Activated CD4-positive, alpha-beta T cell treated with anti-CD3 and anti-CD28 coated beads, Interleukin-2, amount 50 U/mL, for 16 hours (primary cell): ENCODE measurements around the gene LYST.

ENCODE experiments used
- DNase-seq: peaks from one replicate; pipeline ENCODE4 v3.0.0-alpha.2; 2020

Gene LYST

DNA sequence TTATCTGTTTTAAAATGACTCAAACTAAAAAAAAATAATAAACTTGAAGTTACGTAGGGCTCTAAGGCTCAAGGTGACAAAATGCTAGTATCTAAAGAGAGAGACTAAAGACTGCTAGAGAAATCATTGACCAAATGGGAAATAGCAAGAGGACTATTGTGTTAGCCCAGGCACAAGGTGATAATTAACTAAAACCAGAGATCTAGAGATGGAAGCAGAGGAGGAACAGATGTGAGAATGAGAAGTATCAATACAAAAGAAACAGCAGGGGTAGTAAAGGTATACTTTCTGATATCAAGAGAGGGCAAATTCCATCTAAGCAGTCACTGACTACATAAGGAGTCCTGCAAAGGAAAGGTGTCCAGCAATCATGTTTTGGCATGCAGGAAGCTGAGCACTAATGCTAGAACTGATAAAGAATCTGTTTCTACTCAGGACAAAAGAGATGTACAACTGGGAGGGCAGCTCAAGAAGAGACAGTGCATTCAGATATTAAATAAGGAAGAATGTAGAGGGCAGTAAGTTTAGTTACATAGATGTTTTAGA lies 116.9 kb downstream of the LYST start:
- DNase-seq = no peak

DNA sequence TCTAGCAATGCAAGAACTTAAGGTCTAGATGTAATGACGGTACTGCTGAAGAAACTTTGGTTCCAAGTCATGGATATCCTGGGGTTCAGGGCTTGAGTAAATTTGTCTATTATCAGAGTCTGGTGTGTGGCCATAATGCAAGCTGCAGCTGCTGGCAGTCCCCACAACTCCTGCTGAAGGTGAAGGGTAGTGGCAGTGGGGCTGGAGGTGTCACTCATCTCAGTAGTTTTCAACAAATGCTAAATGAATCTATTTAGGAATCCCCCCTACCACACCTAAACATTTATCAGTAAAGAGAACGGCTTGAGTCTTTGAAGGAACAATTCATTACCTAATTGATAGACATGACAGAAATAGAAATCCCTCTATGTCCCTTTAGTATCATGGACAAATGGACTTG lies 118.0 kb downstream of the LYST start:
- no peak for DNase-seq

DNA sequence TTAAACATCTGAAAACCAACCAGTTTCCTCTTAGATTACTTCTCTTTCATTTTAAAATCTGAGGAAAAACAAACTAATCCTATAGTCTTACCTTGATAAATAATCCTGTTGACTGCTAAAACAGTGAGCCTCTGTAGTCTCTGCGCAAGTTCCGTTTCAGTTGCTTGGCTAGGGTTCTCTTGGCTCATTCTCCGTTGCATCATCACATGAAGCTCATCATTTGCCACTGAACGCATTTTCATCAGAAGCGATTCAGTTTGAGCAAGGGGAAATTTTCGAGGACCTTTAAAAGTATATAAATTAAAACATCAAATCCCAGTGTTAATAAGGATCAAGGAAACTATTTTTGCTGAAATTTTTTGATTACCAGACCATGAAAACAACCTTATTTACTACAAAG lies 120.5 kb downstream of the LYST start:
- DNase-seq = no peak

DNA sequence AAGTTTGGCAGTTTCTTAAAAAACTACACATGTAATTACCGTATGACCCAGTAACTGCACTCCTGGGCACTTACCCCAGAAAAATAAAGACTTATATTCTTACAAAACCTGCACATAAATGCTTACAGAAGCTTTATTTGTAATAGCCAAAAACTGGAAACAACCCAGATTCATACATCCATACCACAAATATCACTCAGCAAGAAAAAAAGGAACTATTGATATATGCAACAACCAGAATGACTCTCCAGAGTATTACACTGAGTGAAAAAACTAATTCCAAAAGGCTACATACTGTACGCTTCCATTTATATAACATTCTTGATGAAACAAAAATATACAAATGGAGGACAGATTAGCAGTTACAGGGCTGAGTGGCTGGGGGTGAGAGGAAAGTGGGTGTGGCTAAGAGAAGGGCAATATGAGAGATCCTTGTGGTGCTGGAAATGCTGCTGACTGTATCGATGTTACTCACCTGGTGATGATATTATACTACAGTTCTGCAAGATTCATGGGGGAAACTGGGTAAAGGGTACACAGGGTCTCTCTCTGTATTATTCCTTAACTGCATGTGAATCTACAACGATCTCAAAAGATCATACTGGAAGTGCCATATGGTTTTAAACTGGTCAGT lies 121.1 kb downstream of the LYST start:
- DNase-seq = no peak

DNA sequence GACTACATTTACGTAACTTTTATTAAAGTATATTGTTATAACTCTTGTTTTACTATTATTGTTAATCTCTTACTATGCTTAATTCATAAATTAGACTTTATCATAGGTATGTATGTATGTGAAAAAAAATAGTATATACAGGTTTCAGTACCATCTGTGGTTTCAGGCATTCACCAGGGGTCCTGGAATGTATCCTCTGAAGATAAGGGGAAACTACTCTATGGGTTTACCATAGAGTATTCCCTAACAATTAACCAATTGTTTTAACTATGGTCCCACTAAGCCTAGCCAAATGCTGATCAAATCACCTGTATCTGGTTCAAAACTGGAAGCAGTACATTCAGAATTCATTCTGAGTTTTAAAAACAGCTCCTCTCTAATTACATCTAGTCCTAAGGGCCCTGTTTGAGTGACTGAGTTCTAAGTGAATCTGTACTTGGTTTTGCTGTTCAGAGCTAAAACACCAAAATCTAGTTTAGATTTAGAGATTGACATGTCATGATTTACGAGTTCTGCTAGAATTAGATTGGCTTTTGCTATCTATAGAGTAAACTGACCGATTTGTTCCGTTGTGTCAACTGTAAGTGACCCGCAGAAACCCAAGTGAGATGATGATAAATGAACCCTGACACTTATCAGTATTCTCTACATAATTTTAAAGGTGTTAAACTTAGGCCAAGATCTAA lies 123.6 kb downstream of the LYST start:
- no peak for DNase-seq

DNA sequence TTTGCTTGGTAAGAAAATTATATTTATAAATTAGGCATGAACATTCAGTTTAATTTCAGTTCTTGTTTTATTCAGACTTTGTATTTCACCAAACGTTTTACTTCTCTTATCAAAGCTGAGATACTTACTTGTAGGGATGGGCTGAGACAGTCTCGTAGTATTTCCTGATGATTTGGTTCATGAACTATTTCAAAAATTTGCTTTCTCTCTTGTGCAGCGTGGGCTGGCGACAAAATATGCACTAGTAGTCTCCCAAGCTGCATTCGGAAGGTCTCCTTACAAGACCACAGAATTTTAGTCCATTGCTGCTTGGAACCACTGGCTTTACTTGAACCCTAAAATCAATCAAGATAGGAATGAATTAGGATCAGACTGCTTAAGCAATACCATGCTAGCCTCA lies 125.4 kb downstream of the LYST start:
- no peak for DNase-seq

DNA sequence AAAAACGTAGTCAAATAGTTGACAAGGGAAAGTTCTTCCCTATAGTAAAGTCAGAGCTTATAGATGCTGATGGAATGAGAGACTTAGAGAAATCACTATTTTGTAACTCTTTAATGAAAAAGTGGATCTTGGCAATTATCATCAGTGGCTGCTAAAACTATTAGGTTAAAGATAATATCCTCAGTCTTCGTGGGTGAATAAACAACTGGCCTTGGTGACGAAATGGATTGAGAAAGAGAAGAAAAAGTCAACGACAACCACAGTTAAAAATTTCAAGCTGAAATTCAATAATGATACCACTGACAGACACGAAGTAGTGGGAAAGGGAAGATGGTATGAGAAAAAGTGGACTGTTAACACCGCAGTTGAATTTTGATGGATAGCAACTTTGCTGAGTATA lies 127.1 kb downstream of the LYST start:
- DNase-seq = no peak

DNA sequence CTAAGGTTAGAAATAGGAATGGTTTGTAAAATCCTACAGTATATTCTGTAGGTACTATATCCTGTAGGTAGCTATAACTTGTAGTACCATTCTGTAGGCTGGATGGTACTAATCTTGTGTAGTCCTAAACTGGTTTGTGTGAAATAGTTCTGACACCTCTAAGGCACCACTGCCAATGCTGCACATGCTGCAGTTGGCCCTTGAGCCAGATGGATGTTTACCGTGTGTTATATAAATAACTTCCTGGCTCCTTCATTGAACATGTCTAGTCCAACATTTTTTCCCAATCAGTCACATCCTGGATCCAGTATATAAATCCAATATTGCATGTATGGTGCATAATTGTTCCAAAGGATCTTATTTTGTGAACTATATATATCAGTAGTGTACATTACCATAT lies 127.6 kb downstream of the LYST start:
- DNase-seq = no peak

DNA sequence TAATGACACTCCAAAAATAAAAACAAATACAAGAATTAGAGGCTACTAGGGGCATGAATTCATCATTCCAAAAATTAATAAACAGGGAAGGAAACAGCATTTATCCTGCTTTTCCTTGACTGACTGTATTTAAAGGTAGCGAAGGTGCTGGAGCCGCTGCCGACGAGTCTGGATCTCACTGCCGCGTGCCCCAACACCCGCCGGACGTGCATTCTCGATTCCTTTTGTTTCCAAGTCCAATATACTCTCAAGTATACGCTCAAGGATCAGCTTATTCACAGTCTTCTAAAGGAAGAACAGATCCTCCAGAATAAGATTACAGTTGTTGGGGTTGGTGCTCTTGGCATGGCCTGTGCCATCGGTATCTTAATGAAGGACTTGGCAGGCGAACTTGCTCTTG lies 129.0 kb downstream of the LYST start:
- DNase-seq = no peak

DNA sequence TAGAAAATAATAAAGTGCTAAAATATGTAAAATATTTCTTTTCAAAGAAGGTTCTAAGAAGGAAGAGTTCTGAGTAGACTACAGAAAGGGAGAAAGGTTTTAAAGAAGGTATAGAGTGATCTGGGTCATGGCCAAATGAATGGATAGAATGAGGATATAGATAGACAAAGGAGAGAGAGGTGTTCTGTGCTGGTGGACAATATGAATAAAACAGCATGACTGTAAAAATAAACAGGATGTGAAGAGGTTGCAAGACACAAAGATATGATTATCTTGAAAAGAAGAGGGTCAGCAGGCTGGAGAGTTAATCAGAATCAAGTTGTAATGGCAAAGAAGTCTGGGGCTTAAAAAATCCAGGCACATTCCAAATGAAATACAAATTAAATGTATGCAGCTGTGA lies 130.4 kb downstream of the LYST start:
- no peak for DNase-seq

DNA sequence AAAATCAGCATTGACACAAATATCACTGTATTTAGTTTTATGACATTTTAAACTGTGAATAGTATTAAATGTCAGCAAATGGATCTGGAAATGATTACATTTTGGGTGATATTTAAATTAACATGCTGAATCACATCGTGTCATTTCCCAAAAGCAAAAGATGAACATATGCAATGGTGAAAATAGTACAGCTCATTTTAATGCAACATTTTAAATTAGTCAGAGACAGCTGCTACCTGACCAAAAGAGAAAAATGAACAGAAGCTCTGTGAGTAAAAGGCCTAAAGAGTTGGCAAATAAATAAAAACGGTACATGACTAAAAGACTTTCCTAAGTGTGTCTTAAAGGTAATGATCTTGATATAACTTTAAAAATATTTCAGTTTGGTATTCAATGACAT lies 131.1 kb downstream of the LYST start:
- no peak for DNase-seq

DNA sequence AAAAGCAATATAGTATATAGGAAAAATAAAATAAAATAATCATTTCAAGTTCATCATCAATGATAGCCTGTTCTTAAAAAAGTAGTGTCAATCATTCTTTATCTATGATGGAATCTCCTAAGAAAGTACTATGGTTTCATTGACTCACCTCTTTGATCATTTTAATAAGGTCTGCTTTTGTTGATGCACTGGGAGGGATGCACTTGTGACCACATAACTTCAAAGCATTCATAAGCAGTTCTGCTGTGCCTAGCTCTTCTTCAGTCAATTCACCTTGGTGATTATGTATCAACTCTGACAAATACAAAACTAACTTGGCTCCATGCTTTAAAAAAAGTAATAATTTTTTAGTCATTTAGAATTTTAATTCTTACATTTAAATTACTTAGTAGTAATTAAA lies 132.4 kb downstream of the LYST start:
- peak; percentile 6 for DNase-seq

DNA sequence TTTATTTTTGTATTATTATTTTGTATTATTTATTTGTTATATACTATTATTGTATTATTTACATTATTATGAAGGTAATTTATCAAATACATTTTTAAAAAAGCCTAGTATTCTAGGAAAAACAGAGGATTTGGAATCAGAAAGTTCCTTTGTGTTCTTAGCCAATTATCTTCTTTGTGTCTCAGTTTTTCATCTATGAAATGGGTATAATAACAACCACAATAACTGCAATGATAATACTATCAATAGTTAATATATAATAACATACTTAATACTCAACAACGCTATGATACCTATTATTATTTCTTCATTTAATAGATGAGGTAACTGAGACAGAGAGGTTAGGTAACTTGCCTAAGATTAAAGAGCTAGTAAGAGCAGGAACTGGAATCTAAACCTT lies 136.7 kb downstream of the LYST start:
- no peak for DNase-seq

DNA sequence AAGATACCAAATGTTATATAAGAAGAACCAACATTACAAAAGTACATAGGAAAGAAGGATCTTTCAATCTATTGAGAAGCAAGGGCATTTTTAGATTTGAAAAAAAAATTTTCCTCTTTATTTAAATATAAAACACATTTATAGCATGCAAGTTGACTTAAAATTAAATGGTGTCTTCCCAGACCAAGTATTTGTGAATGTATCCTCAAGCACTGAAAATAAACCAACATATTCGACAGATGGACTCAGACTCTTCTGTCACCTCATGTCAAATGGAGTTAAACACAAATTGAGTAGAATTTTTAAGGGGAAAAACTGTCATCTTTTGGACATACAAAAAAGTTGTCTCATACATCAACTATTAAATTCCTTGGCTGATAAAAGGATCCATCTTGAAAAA lies 140.1 kb downstream of the LYST start:
- DNase-seq = no peak

DNA sequence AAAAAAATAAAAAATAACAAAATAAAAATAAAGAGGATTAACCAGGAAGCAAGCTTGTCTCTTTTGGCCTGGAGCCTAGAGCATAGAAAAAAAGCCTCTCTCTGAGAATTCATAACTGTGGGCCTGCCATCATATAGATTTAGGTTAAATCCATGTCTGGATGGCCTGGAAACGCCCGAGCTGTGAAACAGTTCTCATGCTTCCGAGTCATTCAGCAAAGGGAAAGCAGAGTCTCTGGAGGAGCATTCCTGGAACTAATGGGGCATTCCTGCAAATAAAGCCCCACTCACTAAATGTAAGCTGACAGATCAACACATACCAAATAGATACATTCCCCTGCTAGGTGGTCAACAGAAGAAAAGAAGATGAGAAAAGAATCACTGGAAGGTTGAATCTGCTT lies 141.3 kb downstream of the LYST start:
- no peak for DNase-seq

DNA sequence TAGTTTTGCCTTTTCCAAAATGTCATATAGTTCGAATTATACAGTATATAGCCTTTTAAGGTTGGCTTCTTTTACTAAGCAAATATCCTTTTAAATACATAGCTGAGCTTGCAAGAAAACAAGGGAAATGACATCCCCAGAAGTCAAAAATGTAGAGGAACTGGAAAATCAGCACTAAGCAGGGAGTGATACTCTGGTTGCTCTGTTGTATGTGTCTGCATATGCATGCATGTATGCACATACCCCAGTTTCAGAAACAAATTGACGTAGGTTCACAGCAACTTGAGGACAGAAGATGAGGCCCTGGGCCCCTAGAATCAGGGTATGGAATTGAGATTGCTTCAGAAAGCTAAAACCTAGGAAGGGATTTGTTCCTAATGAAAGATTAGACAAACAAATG lies 142.0 kb downstream of the LYST start:
- no peak for DNase-seq

DNA sequence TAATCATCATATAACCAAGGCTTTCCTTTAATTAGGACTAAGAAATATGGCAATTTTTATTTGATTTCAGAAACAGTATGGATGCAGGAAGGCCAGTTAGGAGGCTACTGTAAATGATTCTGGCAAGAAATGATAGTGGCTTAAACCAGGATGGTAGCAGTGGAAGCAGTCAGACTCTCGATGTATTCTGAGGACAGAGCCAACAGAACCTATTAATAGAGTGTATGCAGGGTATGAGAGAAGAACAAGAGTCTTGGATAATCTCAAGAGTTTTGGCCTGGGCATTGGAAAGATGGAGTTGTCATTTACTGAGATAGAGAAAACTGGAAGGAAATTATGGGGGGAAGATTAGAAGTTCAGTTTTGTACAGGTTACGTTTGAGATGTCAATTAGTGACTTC lies 143.8 kb downstream of the LYST start:
- no peak for DNase-seq

DNA sequence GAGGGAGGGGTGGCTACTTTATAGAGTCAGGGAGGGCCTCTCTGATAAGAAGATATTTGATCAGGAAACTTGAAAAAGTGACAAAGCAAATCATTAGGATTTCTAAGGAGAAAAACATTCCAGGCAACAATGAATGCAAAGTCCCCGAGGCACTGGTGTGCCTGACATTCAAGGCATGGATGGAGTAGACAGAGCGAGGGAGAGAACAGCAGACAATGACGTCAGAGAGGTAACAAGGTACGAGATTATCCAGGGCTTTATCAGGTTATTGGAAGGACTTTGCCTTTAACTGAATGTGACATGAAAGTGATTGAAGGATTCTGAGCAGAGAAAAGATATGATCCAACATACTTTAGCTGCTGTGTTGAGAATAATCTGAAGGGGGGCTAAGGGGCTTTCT lies 144.7 kb downstream of the LYST start:
- DNase-seq = no peak

DNA sequence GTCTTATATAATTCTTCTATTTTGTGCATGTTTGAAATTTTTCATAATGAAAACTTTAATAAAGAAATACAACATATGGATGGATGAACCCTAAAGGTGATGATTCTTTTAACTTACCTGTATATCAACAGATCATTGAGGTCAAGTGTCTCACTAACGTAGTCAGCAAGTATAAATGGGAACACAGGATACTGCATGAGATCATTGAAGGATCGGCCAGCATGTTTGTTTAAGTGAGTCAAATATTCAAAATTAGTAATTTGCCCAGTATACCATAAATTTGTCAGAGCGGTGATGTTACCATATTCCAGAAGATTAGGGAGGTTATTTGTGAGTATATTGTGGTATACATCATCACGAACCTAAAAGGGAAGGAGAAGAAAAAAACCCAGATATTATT lies 146.2 kb downstream of the LYST start:
- DNase-seq = no peak

DNA sequence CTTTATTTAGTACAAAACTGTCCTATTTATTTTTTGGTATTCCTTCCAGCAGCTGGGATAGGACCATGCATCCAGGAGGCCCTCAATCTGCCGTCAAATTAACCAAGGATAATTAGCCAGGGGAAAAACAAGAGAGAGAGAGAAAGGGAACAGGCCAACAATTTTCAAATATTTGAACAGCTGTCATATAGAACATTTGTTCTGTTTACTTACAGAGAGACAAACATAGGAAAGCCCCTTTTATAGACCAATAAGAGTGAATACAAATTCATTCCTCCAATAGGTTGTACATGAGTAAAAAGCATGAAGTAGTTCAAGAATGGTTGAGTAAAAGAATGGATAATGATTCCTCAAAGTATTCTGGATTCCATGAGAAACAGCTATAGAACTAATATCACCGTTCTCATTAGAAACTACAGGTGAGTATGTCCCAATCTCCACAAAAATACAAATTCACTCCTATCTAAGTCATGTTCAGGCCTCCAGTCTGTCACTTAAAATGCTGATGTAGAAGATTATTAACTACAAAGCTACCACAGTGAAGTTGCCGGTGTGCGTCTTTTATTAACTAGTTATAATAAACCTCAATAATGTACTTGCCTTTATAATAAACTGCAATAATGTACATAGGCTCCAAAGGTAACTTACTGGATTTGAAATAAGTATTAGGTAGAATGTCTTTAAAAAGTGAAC lies 152.4 kb downstream of the LYST start:
- no peak for DNase-seq

DNA sequence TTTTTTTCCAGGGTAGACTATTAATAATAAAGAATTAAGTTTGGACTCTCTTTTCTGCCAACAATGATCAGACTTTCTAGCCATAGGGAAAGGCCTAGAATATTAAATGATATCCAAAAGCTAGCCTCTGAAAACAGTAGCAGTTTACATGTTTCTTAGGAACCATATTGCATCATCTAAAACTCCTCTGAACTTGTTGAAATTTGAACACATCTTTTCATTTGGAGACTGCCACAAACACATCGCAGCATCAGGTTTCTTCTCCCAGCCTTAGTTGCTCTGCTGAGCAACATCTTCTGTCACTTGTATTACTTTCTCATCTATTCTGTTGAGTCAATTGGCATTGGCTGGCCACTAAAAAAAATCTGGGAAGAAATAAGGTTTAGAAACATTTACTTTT lies 153.9 kb downstream of the LYST start:
- no peak for DNase-seq

DNA sequence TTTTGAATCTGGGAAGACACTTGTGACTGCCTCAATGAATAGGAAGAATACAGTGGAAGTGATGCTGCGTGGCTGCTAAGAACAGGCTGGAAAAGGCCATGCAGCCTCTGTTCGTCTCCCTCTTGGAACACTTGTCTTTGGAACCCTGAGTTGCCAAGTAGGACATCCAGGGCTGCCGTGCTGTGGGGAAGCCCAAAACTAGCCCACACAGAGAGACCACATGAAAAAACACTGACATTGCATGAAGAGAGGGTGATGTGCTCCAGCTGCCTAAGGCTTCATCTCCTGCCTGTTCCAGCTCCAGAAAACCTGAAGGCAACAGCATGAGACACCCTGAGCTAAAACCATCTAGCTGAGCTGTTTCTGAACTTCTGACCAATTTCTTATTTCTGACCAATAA lies 156.0 kb downstream of the LYST start:
- no peak for DNase-seq

DNA sequence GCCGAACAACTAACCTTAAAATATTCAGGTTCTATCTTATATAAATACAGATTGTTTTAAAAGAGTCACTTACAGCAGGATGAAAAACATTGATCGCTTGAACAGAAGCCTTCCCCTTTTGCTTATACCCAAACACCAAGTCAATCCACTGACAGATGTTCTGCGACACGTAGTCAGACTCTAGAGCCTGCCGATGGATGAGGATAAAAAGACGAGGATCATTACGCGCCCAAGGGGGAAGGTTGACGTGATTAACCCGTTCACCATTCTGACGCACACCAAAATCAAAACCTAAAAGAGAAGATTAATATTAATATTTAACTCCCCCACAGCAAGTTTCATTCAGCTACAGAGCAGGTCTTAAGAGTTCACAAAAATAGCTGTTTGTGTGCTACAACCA lies 157.7 kb downstream of the LYST start:
- no peak for DNase-seq

DNA sequence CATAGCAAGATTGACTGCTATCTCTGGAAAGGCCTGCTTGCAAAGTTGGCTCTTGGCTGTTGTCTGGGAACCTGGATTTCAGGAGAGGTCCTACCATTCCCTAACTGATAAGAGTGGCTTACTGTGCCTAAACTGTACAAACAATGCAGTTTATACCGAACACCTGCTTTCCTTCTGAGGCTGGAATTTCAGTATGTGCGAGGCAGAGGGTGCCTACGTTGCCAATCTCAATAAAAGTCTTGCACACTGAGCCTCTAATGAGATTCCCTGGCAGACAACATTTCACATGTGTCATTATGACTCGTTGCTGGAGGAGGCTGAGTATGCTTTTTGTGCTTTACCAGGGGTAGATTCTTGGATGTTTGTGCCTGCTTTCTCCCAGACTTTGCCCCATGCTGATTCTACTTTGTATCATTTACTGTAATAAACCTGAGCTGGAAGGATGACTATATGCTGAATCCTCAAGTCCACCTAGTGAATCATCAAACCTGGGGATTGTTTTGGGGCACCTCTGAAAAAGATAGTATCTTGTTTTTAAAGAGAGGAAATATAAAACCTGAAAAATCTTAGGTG lies 158.2 kb downstream of the LYST start:
- DNase-seq = no peak
